Activated CD4-positive, alpha-beta T cell treated with anti-CD3 and anti-CD28 coated beads, Interleukin-10, Interleukin-2, amounts not matched to agents 100 ng/mL and 50 ng/mL, durations not matched to agents 16 hours and 8 hours (primary cell): ENCODE data around the gene MTFMT.
"Not testable (repeated sequence)": the region's sequence is repeated elsewhere in the genome, so short reads cannot be mapped to it uniquely, and the experiment has no call there.

Experiments
- DNase-seq: peaks from one replicate; pipeline ENCODE4 v3.0.0-alpha.2; 2020

The MTFMT gene

DNA sequence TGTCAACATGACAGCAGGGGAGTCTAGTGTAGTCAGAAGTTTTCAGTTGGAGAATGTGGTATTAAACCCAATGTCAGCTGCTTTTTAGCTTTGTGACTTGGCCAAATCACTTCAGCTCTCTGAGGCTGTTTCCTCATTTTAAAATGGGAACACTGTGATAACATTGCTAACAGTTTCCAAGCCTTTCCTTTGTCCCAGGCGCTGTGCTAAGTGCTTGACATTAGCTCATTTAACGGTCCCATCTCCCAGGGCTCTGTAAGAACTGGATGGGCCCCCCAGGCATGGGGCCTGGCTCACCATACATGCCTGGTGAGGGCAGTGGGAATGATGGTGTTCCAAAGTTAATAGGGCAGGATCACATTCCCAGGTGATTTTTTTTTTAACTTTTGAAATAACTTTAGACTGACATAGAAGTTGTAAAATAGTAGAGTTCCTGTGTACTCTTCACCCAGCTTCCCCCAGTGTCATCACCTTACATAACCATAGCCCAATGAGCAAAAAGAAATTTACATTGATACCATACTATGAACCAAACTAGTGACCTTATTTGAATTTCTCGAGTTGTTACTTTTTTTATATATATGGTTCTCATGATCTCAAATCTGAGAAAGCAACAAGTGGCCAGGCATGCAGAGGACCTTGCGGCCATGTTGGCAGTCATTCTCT is 30.6 kb upstream of the MTFMT start:
- no peak for DNase-seq

DNA sequence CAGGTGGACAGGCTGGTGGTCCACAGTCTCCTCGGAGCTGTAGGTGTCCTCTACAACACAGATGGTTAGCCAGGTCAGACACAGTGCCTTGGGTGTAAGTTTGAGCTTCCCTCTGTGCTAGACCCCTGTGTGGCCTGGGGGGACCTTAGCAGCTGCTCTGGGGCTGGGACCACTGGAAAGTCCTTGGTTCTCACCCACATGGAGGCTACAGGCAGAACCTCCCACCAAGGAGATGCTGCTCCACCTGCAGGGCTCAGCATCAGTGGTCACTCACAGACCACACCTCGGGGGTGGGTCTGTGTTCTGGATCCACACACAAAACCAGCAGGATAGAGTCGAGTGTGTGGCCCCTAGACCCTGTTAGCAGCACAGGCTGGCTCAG is 29.9 kb upstream of the MTFMT start:
- no peak for DNase-seq

DNA sequence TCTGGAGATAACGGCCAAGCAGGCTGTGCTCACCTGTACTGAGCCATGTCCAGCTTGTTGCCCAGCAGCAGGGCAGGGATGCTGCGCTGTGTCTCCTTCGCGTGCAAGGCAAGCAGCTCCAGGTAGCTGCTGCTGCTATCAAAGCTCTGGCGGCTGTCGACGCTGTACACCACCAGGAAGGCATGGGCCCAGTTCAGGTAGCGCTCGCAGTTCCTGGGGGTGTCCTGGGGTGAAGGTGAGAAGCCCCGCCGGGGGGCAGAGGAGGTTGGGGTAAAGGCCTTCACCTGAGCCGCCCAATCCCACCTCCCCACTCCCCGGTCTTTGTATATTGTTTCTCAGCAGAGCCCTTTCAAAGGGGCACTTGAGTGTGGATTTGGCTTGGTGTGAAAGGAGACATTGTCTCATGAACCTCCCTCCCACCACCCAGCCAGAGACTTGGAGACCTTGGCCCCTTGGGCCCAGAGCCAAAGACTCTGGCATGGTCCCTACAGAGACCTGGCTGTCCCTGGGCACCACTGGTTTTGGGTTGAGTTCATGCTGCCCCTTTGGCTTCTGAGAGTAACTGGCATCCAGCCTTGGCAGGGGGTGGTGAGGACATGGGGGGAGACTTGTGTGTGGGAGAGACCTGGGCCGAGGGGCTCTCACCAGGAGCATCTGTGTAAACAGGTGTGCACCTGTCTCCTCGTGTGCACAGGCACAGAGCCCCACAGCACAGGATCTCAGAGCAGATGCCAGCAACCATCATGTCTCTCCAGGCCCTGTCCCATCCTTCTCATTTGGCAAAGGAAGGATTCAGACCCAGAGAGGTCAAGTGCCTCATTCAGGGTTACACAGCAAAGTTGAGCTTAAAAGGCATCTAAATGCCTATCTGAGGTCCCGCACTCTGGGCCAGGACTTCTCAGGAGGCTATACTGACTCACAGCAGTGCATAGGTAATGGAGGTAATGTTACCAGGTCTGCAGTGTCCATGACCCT is 29.2 kb upstream of the MTFMT start:
- DNase-seq, result no peak

DNA sequence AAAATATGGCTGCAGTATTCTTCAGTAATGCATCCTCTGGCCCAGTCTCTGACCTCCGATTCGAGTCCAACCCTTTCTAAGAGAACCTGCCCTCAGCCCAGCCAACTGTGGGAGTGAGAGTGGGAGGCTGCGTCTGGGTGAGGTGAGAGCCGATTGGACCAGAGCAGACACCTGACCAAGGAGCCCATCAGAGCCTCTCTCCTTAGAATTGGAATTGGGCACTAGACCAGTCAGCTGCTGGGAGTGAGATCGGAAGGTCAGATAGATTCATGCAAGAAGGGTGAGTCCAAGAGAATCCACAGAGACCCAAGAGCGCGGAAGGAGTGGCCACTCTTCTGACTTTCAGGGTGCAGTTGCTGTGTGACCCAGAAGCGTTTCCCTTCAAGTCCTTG is 28.1 kb upstream of the MTFMT start:
- no peak for DNase-seq

- no peak for DNase-seq
Measured at GRCh38 chr15:65056868-65057548, 27.6 kb upstream of the MTFMT start.

DNA sequence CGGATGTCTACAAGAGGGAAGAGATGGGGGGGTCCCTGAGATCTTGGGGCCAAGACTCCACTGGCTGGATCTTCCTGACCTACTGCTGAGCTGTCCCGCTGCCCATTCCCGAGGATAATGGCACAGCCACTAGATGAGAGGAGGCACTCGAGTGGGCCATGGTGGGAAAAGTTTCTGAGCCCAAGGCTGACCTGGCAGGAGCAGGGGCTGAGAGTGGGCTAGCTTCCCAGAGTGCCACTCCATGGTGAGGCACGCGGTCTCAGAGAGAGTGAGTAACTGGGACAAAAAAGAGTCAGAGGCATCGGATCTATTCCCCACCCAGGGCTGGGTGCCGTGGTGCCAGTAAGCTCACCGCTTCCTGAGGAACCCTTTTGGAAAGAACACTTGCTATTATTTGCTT is 26.7 kb upstream of the MTFMT start:
- no peak for DNase-seq

GRCh38 chr15:65055201-65055870 is 25.9 kb upstream of the MTFMT start:
- no peak for DNase-seq

- peak; percentile 65 for DNase-seq
Measured at GRCh38 chr15:65054333-65055200, 25.1 kb upstream of the MTFMT start.

GRCh38 chr15:65052956-65053355 is 23.5 kb upstream of the MTFMT start:
- no peak for DNase-seq

DNA sequence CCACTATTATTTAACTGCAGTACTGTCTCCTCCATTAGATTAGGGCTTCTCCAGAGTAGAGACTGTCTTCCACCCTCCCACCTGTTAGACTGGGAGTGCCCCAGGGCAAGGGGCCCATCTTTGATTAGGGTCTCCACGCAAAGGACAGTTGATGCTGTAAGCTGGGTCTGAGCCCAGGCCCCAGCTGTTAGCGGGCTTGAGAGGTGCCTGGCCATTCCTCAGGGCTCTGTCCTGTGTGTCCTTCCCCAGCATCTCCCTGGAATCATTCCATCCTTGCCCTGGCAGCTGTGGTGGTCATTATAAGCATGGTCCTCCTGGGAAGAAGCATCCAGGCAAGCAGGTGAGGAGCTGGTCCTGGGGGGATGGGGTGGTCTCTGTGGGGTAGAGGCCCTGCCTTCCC is 21.8 kb upstream of the MTFMT start:
- no peak for DNase-seq

DNA sequence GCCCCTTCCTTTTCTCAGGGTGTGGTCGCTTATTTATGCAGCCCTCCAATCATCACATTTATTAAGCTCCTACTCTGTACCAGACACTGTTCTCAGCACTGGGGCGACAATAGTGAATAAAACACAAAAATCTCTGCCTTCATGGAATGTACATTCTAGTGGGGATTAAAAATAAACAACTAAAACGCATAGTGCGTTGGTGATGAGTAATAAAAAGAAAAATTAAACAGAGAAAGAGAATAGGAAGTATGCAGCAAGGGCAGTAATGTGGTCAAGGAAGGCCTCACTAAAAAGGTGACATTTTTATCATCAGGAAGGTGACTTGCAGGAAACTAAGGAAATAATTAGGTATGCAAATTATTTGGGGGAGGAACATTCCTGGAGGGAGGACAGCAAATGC is 20.8 kb upstream of the MTFMT start:
- peak; percentile 12 for DNase-seq

DNA sequence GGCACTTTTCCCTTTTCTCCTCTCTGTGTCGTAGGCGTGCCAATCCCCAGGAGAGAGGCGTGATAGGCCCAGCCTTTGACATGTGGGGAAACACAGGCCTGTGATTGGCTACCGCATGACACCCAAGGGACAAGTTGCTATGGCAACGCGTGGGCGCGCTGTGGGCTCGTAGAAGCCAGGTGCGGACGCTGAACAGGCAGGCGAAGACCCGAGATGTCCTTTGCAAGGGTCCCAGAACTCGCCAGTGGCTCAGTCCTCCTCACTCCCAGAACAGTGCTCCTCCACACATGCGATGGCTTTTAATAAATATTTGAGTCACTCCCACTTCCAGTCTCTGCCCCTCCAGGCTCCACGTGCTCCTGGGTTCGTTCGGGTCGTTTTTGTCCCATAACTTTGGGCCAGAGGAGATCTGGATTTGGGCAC is 20.0 kb upstream of the MTFMT start:
- DNase-seq, result peak; percentile 91

GRCh38 chr15:65048241-65048640 is 18.8 kb upstream of the MTFMT start:
- DNase-seq, result no peak

GRCh38 chr15:65044724-65045481 is 15.5 kb upstream of the MTFMT start, which contains the start of gene SLC51B:
TSS of gene SLC51B (plus strand) at chr15:65045387. CDS start at chr15:65050005, 4,618 bp downstream.
- no peak for DNase-seq

DNA sequence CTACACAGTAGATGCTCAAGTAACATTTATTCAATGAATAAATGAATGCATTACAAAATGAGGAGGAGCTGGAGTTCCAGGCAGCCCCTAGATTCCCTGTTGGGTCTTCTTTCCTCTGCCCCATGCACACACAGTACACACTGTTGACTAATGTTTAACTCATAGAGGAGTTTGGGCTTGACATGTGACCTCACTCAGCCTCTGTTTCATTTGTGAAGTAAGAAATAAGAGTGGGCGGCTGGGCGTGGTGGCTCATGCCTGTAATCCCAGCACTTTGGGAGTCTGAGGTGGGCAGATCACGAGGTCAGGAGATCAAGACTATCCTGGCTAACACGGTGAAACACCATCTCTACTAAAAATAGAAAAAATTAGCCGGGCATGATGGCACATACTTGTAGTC is 14.8 kb upstream of the MTFMT start:
- DNase-seq, result not testable (repeated sequence)

GRCh38 chr15:65042776-65043327 is 13.4 kb upstream of the MTFMT start:
- DNase-seq, result no peak

GRCh38 chr15:65041787-65042186 is 12.3 kb upstream of the MTFMT start:
- no peak for DNase-seq

DNA sequence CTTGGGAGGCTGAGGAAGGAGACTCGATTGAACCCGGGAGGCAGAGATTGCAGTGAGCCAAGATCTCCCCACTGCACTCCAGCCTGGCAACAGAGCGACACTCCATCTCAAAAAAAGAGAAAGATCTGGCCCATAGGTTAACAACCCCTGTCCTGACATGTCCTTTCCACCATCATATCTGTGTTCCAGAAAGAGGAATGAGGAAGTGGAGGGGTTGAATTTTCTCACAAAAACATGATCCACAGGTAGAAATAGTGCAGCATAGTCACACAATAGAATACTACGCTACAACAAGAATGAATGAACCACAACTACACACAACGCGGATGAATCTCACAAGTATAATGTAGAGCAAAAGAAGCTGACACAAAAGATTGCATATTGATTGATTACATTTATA is 11.0 kb upstream of the MTFMT start:
- no peak for DNase-seq

DNA sequence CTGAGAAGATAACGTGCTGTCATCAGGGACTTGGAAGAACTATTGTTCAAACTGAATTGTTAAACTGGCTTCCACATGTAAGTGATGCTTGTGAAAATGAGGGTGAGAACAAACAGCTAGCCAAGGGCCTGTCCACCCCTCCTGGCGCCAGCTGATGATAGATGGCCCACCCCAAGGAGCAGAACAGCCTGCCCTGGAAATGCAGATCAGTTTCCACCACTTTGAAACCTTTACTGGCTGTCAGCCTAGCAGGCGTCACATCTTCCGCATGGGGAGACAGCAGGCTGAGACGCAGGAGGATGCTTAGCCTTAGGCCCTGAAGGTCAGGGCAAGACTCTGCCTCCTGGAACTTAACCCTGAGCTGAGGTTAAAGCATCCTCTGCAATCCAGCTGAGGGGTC is 9.4 kb upstream of the MTFMT start:
- no peak for DNase-seq

DNA sequence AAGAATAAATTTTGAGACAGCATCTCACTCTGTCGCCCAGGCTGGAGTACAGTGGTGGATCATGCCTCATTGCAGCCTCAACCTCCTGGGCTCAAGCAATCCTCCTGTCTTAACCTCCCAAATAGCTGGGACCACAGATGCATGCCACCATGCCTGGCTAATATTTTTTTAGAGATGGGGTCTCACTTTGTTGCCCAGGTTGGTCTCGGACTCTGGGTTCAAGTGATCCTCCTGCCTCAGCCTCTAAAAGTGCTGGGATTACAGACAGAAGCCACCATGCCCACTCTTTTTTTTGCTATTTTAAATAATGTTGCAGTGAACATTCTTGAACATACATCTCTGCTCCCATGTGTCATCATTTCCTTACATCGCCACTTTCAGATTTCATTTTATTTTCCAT is 9.0 kb upstream of the MTFMT start:
- DNase-seq, result no peak

GRCh38 chr15:65037309-65037708 is 7.9 kb upstream of the MTFMT start:
- no peak for DNase-seq
